DMS53 treated with DMSO at 0.1 percent for 48 hours (cell line): ENCODE results near the gene PLD1.
"Not testable (repeated sequence)": the region's sequence is repeated elsewhere in the genome, so short reads cannot be mapped to it uniquely, and the experiment has no call there.

Source experiments
- DNase-seq: peaks from one replicate; lab custom pipeline; 2025; ENCODE audit not compliant: unreplicated experiment; lab: John Stamatoyannopoulos, UW

Gene PLD1

DNA sequence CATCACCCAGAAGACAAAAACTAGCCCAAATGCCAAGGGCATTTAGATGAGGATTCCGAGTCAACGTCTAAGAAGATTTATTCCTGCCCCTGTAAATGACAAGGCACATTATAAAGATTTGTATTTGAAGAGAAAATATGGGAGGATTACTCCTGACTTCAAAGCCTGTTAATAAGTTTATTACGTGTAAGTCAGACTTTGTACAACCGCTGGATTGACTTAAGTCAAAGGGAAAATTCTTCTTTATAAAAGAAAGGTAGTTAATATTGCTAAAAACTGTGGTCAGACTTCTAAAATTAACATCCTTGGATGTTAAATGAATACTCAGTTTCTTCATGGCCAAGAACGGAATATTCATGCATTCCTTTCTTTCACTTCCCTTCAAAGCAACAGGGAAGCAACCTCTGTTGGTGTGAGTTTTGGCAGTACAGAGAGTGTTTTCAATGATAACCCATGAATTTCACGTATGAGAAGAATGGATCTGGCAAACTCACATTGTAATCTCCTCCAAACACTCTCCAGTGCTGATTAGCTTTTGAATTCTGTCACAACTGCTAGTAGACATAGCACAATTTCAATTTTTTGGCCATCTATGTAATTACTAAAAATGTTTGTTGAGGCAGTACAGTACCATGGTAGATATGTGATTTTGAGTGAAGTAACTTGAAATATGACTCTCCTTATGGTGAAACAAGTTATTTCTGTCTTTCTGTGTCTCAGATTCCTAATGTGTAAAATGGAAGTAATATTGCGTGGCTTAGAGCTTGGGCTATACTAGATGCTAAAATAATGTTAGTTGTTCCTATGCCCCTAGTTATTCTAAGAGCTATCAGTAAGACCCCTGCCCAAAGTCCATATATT, 62.0 kb downstream of the PLD1 start:
- no peak for DNase-seq

DNA sequence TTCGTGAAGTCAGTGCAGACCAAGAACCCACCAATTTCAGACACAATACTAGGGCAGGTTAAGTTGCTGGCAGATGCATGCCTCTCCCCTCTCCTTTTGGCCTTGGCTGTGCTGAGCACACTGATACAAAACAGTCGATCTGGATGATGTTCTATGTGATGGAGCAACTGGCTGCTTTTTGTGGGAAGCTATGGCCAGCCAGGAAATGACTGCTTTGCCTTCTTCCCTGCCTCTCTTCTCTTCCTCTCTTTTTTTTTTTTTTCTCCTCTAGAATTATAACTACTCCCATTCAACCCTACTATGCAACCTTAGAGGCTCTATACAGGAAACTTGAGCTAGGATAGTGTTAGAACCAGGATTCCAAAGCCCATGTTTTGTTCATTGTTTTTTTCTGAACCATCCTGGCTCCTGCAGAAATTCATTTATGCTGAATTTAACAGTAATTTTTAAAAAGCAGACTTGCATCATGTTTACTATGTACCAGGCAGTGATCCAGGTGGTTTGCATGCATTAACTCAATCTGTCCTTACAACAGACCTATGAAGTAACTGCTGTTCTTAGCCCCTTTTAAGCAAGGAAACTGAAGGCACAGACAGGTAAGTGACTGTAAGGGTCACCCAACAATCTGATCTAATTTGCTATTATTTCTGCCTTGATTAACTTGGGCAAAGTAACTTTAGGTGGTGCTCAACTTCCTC, 62.9 kb downstream of the PLD1 start:
- DNase-seq: no peak

DNA sequence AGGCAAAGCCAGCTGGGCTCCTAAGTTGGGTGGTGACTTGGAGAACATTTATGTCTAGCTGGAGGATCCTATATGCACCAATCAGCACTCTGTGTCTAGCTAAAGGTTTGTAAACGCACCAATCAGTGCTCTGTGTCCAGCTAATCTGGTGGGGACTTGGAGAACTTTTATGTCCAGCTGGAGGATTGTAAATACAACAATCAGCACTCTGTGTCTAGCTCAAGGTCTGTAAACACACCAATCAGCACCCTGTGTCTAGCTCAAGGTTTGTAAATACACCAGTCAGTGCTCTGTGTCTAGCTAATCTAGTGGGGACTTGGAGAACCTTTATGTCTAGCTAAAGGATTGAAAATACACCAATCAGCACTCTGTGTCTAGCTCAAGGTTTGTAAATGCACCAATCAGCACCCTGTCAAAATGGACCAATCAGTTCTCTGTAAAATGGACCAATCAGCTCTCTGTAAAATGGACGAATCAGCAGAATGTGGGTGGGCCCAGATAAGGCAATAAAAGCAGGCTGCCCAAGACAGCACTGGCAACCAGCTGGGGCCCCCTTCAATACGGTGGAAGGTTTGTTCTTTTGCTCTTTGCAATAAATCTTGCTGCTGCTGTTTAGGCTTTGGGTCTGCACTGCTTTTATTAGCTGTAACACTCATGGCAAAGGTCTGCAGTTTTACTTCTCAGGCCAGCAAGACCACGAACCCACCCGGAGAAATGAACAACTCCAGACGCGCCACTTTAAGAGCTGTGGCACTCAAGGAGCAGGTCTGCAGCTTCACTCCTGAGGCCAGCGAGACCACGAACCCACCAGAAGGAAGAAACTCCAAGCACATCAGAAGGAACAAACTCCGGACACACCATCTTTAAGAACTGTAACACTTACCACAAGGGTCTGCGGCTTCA, 63.7 kb downstream of the PLD1 start:
- DNase-seq: not testable (repeated sequence)

DNA sequence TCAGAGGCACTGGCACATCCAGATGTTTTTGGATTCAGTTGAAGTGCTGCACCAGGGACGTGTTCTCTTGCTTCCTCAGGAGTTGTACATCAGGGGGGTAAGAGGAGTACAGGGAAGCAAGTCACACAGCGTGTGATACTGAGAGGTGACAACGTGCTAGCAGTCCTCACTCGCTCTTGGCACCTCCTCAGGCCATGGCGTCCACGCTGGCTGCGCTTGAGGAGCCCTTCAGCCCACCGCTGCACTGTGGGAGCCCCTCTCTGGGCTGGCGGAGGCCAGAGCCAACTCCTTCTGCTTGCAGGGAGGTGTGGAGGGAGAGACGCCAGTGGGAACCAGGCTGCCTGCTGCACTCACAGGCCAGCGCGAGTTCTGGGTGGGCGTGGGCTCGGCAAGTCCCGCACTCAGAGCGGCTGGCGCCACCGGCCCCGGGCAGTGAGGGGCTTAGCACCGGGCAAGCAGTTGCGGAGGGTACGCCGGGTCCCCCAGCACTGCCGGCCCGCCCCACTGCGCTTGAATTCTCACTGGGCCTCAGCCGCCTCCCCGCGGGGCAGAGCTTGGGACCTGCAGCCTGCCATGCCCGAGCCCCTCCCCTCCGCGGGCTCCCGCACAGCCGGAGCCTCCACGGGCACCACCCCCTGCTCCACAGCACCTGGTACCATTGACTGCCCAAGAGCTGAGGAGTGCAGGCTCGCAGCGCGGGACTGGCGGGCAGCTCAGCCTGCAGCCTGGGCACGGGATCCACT, 64.5 kb downstream of the PLD1 start:
- no peak for DNase-seq

DNA sequence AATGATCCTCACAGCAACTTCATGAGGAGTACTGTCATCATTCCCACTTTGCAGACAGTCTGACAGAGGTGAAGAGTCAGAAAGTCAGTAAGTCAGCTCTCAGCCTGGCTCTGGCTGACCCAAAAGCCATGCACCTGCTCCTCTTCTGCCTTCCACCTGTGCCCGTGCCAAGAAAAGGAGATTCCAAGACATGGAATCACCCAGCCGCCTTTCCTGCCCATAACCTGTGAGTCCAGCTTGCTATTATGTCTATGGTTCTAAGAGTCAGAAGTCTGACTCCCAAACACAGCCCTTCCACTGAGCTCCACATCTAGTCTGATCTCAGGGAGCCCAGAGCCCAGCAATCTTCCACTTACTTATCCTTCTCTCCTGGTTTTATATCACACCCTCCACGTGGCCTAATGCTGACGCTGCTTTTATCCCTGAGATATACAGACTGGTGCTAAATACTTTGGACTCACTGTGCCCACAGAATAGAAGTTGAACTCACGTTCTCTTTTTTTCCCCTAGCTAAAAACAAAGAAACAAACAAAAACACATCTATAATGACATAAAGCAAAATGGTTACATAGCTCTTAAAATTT, 66.0 kb downstream of the PLD1 start:
- no peak for DNase-seq

DNA sequence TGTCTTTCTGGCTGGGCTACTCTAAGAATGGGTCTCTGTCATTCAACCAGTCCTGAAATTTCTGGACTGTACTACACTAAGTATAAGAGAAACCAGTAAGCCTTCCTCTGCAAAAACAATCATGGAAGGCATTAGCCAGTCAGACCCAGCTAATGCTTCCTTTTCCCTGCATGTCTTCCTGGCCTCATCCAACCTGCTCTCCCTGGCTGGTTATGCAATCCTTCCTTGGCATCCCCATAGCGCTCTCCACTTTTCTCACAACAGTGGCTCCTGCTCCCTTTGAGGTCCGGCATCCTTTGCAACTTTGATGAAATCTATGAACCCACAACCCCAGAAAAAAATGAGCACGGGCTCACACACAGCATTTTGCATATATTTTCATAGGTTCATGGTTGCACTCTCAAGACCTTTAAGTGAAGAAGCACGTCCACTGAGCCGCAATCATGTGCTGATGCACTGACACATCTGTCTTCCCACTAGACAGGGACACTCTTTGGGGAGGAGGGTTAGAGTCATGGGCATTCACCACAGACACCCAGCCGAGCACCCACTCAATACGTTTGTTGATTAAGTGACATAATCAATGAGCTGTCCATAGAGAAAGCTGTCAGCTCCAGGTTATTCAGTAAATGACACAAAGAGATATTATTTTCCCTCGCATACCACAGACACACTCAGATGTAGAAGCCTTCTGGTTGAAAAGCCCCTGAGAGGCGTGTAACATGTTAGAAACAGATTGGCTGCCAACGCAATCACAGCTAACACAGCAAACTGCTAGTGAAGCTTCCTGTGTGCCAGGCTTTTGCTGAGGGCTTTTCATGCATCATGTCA, 66.7 kb downstream of the PLD1 start:
- no peak for DNase-seq

DNA sequence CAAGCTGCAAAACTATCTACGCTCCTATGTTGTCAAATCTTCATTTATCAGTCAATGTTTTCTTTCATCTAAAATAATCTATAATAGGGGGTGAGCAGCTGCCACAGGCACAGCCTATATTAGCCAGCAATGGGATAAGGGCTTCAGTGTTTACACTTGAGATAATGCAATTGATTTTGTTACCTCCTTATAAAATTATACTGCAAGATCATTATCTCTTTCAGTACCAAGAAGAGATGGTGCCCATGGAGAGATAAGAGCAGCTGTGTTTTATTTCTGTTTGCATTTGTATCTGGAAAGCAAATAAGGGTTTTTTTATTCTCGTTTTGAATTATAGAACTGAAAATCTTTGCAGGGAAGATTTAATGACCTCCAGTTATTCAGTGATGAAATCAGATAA, 68.9 kb downstream of the PLD1 start:
- DNase-seq: no peak

DNA sequence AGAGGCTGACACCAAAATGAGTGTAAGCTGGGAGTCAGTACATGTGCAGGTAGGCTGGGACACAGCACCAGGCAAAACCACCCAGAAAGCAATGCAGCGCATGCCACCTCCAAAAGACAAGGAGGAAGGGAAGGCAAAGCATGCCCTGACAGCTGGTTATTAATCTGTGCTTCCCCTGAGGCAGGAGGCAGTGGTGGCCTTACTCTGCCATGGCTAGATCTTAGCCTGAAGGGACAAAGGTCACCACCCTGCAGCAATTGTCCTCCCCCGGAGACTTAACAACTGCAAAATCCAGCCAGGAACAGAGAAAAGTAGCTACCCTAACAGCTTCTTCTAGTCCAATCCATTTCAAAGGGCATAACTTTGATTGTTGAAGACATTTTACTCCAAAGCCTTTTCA, 73.7 kb downstream of the PLD1 start:
- no peak for DNase-seq

DNA sequence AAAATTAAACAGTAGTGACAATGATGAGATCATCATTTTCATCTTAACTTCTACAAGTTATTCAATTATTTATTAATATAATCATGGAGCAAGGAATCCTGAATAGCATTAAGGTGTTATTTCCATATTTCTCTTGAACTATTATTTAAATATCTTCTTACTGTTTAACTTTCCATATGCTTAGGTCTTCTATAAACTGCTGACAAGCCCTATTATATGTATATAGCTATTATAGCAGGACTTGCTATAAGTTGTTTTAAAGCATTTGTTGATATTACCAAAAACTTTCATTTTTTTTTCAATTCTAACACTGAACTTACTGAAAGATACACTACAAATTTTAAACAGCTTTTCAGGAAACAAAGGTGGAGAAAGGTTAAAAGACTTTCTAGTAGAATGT, 76.7 kb downstream of the PLD1 start:
- DNase-seq: no peak

DNA sequence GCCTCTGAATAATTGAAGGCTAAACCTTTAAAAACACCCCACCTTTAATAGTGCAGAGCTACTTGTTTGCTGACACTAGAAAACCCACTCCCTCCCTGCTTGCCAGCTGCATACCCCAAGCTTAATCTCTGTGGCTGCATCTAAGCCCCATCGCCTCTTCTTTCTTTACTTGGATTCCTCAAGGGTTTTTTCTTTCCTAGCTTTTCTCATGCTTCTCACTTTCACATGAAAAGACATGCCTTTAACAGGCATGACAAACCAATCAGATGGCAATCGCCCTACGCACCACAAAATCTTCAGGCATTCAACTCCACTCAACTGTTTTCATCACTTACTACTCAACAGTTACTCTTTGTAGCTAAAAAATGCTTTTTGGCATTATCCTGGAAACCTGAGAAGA, 77.5 kb downstream of the PLD1 start:
- no peak for DNase-seq

DNA sequence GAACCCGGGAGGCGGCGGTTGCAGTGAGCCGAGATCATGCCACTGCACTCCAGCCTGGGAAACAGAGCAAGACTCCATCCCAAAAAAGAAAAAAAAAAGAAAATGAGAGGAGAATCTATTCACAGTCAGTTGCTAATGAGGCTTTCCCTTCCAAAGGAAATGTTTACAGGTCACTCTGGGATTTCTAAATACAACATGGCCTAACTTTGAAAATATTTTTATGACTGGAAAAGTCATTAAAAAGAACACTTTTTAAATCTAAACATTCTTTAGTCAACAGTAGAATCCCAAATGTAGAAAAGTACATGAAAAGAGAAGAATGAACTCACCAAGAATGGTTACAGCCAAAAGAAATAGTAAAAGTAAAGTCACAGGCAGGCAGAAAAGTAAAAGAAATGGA, 78.6 kb downstream of the PLD1 start:
- DNase-seq: no peak

DNA sequence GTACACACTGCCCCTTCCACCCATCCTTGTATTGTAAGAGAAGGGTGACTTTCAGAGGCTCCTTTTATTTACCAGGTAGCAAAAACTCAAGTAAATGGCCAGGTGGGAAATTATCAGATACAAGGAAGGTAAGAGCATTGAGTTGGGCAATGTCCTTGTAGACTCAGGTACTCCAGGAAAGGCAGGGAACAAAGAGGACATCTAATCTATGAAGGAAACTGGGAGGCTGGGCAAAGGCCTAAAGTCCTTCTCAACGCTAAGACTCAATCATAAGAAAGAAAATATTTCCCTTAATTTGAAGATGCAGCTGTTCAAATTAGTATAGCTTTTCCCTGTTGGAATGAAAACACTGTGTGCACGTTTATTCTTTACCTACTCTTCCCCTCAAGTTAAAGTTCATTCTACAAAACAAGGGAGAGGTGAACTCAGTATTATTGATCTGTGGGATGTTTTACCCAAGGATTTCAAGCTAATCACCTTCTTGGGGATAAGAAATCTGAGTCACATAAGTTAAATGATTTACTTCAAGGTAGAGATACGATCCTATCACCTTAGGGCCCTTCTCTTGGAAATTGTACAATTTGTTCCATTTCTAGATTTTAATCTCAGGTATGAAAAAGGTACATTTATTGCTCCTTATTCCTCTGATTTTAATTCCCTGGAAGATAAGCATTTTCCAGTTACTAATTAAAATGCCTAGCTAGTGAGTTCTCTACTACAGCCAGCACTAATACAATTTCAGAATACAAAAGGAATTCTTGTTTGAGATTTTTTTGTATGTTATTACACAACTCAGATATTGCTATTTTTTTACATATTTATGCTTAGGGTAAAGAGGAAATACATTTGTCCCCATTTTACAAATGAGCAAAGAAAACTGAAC, 80.6 kb downstream of the PLD1 start:
- no peak for DNase-seq

DNA sequence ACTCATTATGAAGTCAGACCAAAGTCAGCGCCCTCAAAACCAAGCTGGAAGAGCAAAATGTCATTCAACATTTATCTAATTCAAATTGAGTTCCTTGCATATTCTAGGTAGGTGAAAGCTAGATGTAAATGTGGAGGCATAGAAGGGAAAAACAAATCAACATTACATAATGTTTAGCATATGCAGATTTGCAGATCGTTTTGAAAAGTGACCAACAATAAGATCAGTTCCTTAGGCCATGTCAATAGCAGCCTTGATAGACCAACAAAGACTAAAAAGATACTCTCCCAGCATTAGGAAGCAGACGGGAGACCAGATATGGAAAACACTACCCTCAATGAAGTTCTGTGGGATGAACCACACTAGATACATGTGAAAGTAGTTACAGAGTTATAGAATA, 83.0 kb downstream of the PLD1 start:
- DNase-seq: no peak

DNA sequence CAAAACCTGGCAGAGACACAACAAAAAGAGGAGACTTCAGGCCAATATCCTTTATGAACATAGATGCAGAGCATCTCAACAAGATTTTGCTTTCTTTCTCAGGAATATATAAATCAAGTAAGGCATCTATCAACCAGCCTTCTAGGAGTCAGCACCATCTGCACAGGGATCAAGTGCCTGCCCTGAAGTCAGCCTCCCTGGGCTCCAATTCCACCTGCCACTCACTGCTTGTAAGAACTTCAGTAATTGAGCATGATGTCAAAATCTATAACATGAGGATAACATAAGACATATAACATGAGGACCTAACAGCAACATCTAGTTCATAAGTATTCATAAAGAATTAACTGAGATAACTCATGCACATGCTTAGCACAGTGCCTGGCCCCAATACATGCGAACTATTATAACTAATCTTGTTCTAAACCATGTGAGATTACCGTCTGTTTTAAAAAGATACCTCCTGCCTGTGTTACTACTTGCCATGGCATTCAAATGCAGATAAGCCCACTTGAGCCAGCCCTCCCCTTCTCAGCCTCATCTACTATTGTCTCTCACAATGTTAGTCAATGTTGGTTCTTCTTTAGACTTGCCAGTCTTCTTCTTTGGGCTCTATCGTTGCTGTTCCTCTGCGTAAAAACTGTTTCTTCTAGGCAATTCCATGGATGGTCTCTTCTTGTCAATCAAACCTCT, 91.6 kb downstream of the PLD1 start:
- no peak for DNase-seq

DNA sequence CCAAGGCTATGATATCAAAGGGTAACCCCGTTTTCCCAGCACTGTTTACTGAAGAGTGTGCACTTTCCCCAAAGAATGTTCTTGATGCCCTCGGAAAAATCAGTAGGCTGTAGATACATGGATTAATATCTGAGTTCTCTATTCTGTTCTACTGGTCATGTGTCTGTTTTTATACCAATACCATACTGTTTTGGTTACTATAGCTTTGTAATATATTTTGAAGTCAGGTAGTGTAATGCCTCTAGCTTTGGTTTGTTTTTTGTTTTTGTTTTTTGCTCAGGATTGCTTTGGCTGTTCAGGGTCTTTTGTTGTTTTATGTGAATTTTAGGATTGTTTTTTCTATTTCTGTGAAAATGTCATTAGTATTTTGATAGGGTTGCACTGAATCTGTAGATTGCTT, 95.1 kb downstream of the PLD1 start:
- DNase-seq: no peak

DNA sequence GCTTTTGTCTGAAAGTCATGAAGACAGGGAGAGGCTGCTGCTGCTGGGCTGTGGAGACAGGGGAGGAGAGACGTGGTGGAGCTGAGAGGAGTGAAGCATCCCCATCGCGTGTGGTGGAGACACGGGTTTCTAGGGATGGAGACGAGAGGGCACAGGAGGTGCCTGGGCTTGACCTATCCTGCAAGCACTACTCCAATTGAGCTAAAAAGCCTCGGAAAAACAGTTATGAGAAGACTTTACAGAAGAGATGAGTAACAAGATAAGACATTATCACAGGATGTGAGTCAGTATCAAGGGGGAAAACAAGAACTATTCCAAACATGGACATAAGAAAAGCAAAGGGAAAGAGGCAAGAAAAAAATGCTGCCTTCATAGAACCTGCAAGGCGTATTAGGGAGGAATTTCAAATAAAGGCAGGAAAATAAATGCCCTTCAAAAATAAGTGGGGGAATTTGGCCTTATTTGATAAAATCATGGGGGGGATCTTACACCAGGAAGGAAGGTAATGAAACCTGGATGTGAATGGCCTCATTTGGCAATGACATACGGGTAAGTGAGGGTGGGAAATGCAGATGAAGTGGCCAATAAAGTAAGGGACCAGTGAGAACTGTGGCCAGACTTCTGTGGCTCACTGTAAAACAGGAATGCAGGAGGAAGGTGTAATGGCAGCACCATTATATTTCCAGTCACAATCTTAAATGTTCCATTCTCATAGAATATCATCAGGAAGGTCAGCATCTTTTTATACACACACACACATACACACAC, 97.9 kb downstream of the PLD1 start:
- DNase-seq: no peak

DNA sequence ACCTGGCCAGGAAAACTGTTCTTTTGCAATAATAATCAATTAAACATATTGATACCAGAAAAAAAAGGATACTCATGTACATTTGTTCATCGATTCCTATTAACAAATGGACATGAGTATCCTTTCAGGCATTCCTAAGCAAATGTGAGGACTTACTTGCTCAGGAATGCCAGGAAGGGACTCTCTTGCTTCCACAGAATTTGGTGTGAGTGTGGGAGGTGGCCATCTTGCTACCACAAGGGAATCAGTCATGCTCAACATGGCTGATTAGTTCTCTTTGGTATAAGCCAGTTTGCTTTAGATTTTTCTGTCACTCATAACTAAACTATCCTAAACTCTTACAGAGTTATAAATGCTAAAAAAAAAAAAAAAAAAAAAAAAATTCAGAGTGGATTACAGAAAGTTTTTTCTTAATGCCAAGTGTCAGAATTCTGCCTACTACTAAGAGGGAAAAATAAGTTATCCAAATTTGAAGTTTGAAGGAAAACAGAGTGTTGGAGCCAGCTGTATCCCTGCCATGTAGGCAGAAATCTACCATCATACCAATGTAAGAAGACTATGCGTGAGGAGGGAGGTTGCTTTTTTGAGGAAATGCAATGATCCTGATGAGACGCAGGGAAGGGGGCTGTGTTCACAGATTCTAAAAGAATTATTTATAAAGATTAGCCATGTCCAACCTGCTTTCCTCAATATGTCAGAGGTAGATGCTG, 98.7 kb downstream of the PLD1 start:
- no peak for DNase-seq
